K562 (cell line): ENCODE data around the gene SLFNL1.

Experiments used
- ILF3 ChIP-seq: fragments of 450-650 bp; IDR thresholded peaks from 2 replicates; pipeline ENCODE4 v1.6.1; 2018; ENCODE audit warnings: antibody characterized with exemption, mild to moderate bottlenecking, moderate library complexity, borderline replicate concordance
- SMARCC2 ChIP-seq: fragments of 450-650 bp; IDR thresholded peaks from 2 replicates; pipeline ENCODE4 v1.6.1; 2017; ENCODE audit warnings: antibody characterized with exemption, moderate library complexity, mild to moderate bottlenecking, low read depth
- USF2 ChIP-seq: sonication (generic); formaldehyde crosslinking; IDR thresholded peaks from 2 replicates; pipeline ENCODE4 v1.5.0; 2020; ENCODE audit warnings: missing genetic modification reagents

- TF ChIP-seq USF2 (CRISPR knock-in tag) (no peak), ILF3 (no peak), SMARCC2 (no peak)
Measured at GRCh38 chr1:41046347-41046775, 24.8 kb upstream of the SLFNL1 start.
